ENCODE measurements around the gene TIAM1.
"Not testable (repeated sequence)": the region's sequence is repeated elsewhere in the genome, so short reads cannot be mapped to it uniquely, and the experiment has no call there.

Gene TIAM1

GRCh38 chr21:31253684-31254083 is 90.4 kb downstream of the TIAM1 start:
- no peak for DNase-seq (ENCODE audit: low spot score)

GRCh38 chr21:31252611-31253010 is 91.5 kb downstream of the TIAM1 start:
- no peak for DNase-seq (ENCODE audit: low spot score)

GRCh38 chr21:31252091-31252490 is 92.0 kb downstream of the TIAM1 start:
- DNase-seq (ENCODE audit: low spot score), result no peak

- no peak for DNase-seq (ENCODE audit: low spot score)
Measured at GRCh38 chr21:31251686-31252085, 92.4 kb downstream of the TIAM1 start.

DNA sequence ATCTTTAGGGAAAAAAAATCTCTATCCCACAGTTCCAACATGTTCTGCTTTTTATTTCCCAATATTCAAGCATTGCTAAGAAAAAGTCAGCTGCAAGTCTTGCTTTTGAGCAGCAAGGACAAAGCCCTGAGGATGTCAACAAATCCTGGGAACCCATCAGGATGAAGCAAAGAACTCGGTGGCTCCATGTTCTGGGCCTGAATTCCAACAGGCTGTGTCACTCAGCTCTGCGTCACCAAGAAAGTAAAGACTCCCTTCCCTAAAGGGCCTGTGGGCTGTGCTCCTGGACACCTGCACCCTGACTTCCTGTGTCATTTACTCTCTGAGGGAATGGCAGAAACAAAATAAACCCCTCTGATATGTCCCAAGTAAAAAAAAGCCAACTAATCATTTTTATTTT is 95.5 kb downstream of the TIAM1 start:
- no peak for DNase-seq (ENCODE audit: low spot score)

- no peak for DNase-seq (ENCODE audit: low spot score)
Measured at GRCh38 chr21:31243611-31244010, 100.5 kb downstream of the TIAM1 start.

DNA sequence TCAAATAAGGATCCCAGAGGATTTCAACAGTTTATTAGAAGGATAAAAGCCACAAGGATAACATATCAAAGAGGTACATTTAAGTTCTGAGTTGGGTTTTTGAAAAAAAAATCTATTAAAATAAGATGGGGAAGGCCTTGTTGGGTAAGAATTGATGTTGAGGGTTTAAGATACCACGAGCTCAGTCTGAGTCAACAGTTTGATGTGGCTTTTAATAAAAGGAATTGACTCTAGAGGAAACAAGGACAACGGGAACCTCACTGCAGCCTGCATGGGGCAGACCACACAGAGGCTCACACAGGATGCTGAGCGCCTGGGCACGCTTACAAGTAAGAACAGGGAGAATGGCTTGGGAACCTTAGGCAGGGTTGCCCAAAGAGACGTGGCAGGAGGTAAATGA is 107.5 kb downstream of the TIAM1 start:
- DNase-seq (ENCODE audit: low spot score), result no peak

DNA sequence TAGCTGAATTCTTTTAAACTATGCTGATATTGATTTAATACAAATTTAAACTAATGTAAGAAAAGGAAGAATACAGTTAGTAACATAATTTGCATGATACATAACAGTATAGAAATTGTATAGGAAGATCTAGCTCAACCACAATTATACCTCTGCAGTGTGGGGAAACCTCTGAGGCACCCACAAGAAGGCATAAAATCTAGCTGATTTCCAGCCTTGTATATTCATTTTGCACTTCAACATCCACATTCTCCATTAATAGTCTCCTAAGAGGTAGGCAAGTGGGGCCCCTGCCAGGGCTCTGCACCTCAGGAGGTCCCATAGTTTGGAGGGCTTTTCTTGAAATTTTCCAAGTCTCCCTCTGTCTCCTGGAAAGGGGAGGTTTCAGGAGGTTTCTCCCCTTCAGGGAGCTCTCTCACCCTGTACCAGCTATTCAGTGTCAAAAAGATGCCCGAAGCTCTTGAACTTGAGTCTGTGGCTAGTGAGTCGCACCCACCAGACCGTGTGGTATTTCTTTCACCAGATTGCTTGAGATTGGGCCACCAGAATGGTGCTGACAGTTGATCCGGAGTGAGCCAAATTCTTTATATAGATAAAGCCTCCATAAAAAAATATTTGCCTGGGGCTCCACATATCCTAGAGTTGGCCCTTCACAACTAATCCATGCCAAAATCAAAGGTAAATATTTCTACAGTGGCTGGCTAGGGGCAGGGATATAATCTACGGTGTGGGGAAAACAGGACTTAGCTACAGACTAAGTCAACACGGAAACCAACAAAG is 108.2 kb downstream of the TIAM1 start:
- DNase-seq (ENCODE audit: low spot score), result no peak

DNA sequence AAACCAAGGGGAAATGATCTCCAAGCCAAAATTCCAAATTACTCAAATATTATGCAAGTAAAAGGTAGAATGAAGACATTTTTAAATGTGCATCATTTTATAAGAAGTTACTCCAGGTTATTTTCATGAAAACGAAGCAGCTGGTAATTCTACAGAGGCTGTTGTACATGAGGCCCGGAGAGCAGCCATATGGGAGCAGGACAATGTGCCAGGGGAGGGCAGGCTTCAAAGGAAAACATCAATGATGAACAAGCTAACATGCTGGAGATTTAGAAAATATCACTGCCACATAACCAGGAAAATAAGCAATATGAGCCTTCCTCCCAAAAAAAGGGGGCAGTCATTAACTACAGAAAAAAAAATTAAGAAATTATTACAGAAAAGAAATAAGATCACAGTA is 109.1 kb downstream of the TIAM1 start:
- no peak for DNase-seq (ENCODE audit: low spot score)

DNA sequence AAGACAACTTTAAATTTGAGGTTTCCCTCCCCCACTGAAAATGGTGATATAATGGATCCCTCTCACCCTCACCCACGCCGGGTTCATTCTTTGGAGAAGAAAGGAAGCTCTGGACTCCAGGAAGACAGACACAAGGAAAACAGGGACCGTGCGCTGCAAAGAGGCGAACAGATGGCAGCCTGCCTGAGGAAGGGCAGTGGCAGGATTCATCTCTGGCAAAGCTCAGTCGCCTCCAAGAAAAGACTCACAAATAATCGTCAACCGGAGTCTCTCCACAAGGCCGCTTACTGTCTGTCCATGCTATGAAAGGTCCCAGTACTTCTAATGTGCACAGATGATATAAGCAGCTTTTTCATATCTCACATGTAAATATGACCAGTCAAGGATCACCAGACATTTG is 110.3 kb downstream of the TIAM1 start:
- DNase-seq (ENCODE audit: low spot score), result no peak

DNA sequence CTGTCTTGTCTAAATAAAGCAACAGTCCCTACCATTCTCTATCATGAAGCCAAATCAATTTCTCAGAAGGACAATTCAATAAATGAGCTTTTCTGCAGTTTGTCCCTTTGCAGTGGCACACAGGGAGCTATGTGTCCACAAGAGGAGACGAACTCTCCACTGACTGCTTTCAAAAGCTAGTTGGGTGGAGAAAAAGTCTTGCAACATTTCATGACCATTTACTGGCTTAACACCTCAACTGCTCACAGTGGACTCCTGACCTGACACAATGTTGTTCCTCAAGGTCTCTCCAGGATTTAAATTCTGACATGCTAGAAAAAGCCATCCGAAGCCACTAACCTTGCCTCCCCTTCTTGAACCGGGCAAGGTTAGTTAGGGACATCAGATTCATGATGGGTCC is 111.7 kb downstream of the TIAM1 start:
- DNase-seq (ENCODE audit: low spot score), result no peak

GRCh38 chr21:31230937-31231336 is 113.1 kb downstream of the TIAM1 start:
- DNase-seq (ENCODE audit: low spot score), result no peak

GRCh38 chr21:31228723-31229122 is 115.3 kb downstream of the TIAM1 start:
- DNase-seq (ENCODE audit: low spot score), result not testable (repeated sequence)

GRCh38 chr21:31225713-31226112 is 118.3 kb downstream of the TIAM1 start:
- no peak for DNase-seq (ENCODE audit: low spot score)

DNA sequence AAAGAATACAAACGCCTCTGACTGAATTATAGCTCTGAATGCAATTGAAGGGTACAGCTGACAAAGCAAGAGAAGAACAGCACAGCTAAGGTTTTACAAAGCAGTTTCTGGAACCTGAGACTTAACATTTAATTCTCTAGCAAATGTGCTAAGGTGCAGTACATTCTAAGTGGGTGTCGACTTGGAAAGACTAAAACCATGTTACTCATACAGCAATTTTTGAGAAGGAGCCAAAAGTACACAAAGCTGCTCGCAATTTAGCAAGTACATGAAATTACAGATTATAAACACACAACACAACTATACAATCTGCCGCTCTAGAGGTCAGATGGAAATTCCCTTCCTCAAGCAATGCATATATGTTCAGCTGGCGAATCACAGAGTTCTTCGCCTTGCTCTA is 121.9 kb downstream of the TIAM1 start:
- DNase-seq (ENCODE audit: low spot score), result no peak

- no peak for DNase-seq (ENCODE audit: low spot score)
Measured at GRCh38 chr21:31221043-31221442, 123.0 kb downstream of the TIAM1 start.

DNA sequence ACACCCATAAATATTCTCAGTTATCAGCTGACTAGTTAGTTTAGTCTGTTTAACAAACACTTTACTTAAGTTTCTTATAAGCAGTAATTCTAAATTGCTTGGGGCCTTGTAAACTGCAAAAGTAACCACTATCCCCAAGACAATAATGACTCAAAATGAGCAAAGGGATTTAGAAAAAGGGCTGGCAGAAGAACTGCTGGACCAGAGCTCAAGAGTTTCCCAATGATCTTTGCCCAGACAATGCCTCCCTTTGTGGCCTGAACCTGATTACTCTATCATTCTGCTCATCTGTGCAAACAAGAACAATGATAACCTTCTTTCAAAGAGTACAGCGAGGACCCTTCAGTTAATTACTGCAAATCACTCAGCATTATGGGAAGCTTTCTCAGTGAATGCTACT is 123.5 kb downstream of the TIAM1 start:
- DNase-seq (ENCODE audit: low spot score), result no peak

- no peak for DNase-seq (ENCODE audit: low spot score)
Measured at GRCh38 chr21:31218830-31219608, 125.0 kb downstream of the TIAM1 start.

- no peak for DNase-seq (ENCODE audit: low spot score)
Measured at GRCh38 chr21:31216206-31216605, 127.9 kb downstream of the TIAM1 start.

GRCh38 chr21:31213787-31214186 is 130.3 kb downstream of the TIAM1 start:
- no peak for DNase-seq (ENCODE audit: low spot score)

DNA sequence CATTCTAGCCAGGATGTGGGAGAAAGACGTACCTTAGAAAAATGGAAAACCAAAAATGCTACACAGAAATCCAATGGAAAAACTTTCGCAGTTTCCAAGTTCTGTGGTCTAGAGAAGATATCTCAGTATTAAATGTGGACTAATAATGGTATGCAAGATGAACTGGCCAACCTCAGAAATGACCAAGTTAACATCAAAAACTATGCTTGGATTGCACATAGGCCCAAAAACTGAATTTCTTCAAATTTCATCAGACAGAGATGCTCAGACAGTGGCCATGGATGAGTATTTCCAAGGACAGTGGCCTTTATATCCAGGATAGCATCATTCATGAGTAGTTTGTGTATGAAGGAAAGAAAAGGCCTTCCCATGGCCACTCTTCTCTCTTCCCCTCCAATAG is 132.2 kb downstream of the TIAM1 start:
- DNase-seq (ENCODE audit: low spot score), result no peak

DNA sequence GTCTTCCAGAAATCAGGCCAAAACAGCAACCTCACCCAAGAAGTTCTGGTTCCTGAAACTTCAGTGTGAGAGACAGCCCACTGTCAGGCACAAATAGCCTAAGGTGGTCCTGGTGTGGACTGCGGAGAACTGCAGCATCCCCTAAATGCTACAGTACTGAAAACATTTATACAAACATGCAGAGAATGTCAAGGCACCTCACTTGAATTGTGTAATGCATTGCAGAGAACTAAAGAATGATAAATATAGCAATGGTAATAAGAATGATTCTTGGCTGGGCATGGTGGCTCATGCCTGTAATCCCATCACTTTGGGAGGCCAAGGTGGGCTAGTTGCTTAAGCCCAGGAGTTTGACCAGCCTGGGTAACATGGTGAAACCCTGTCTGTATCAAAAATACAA is 138.6 kb downstream of the TIAM1 start:
- no peak for DNase-seq (ENCODE audit: low spot score)

- no peak for DNase-seq (ENCODE audit: low spot score)
Measured at GRCh38 chr21:31204801-31205200, 139.3 kb downstream of the TIAM1 start.
